Astrocyte (in vitro differentiated cells and primary cell): Measurements from ENCODE around the gene VWC2. TPM values are rescaled to one million over a fixed set of nuclear protein-coding genes. Genes with fewer than 3 reads are reported as not detected.

Experiments
- DNase-seq: peaks from one replicate; pipeline ENCODE4 v3.0.0-alpha.2; 2010; ENCODE audit warnings: low read depth
- FAIRE-seq: peaks from 2 replicates; lab custom pipeline; 2011; peaks lifted over from hg19 to GRCh38; lab: Jason Lieb, UNC
- H2AFZ ChIP-seq: 2 replicates; pipeline ENCODE4 v1.6.0; 2012; ENCODE audit warnings: low read depth, low read length, inconsistent platforms
- H3K27ac ChIP-seq: 2 replicates; pipeline ENCODE4 v1.5.1; 2011; ENCODE audit warnings: low read depth, low read length, inconsistent platforms
- H3K27me3 ChIP-seq: 2 replicates; pipeline ENCODE4 v1.6.0; 2011; ENCODE audit warnings: low read length, inconsistent platforms; ENCODE audit not compliant: insufficient read depth
- H3K36me3 ChIP-seq: 2 replicates; pipeline ENCODE4 v1.5.1; 2011; ENCODE audit warnings: low read length, inconsistent platforms; ENCODE audit not compliant: insufficient read depth
- H3K4me1 ChIP-seq: 2 replicates; pipeline ENCODE4 v1.5.1; 2011; ENCODE audit warnings: low read length, inconsistent platforms; ENCODE audit not compliant: insufficient read depth
- H3K4me2 ChIP-seq: 2 replicates; pipeline ENCODE4 v1.6.0; 2012; ENCODE audit warnings: low read length, inconsistent platforms
- H3K4me3 ChIP-seq: 2 replicates; pipeline ENCODE4 v1.5.1; 2011; ENCODE audit warnings: low read depth, mild to moderate bottlenecking, low read length, inconsistent platforms; ENCODE audit not compliant: insufficient read depth
- H3K79me2 ChIP-seq: 2 replicates; pipeline ENCODE4 v1.6.0; 2012; ENCODE audit warnings: mild to moderate bottlenecking, low read length, inconsistent platforms; ENCODE audit not compliant: insufficient read depth
- H3K9ac ChIP-seq: 2 replicates; pipeline ENCODE4 v1.6.0; 2012; ENCODE audit warnings: mild to moderate bottlenecking, low read length, inconsistent platforms
- H3K9me3 ChIP-seq: 2 replicates; pipeline ENCODE4 v1.5.1; 2012; ENCODE audit warnings: low read depth, mild to moderate bottlenecking, low read length, inconsistent platforms; ENCODE audit not compliant: insufficient read depth
- H4K20me1 ChIP-seq: 2 replicates; pipeline ENCODE4 v1.6.0; 2012; ENCODE audit warnings: low read length, inconsistent platforms; ENCODE audit not compliant: insufficient read depth
- H3K27ac Mint-ChIP-seq: one replicate; pipeline ENCODE4 v1.8.0; 2021; ENCODE audit warnings: mild to moderate bottlenecking, mixed read lengths; ENCODE audit not compliant: unreplicated experiment
- H3K27me3 Mint-ChIP-seq: one replicate; pipeline ENCODE4 v1.8.0; 2021; ENCODE audit warnings: low read depth, mixed read lengths; ENCODE audit not compliant: unreplicated experiment
- H3K36me3 Mint-ChIP-seq: one replicate; pipeline ENCODE4 v1.8.0; 2021; ENCODE audit warnings: low read depth, mixed read lengths; ENCODE audit not compliant: unreplicated experiment
- H3K4me1 Mint-ChIP-seq: one replicate; pipeline ENCODE4 v1.8.0; 2021; ENCODE audit warnings: low read depth, mixed read lengths; ENCODE audit not compliant: unreplicated experiment
- H3K4me3 Mint-ChIP-seq: one replicate; pipeline ENCODE4 v1.8.0; 2021; ENCODE audit warnings: mild to moderate bottlenecking, moderate library complexity, mixed read lengths; ENCODE audit not compliant: unreplicated experiment
- H3K9me3 Mint-ChIP-seq: one replicate; pipeline ENCODE4 v1.8.0; 2021; ENCODE audit warnings: mild to moderate bottlenecking, mixed read lengths; ENCODE audit not compliant: unreplicated experiment
- CTCF ChIP-seq: IDR thresholded peaks from 2 replicates; pipeline ENCODE4 v1.5.1; 2011; ENCODE audit warnings: low read depth, mild to moderate bottlenecking, inconsistent platforms, low read length, moderate library complexity; ENCODE audit not compliant: insufficient read depth
- EZH2 ChIP-seq: IDR thresholded peaks from 2 replicates; pipeline ENCODE4 v1.6.1; 2012; ENCODE audit warnings: mild to moderate bottlenecking, low read length, inconsistent platforms; ENCODE audit not compliant: insufficient read depth
- total RNA-seq: library from RNA; stranded (reverse); gene quantifications from 2 replicates; pipeline ENCODE4 v1.2.1, GENCODE V29; 2021

VWC2 gene
- total RNA-seq, 1 donor from 2014 or later, result not detected

GRCh38 chr7:49769285-49769857 is 4.1 kb upstream of the VWC2 start:
- no peaks in the 10 kb centered on the region for H3K36me3 Mint-ChIP-seq
- Histone ChIP-seq H3K79me2 (no peaks in the 10 kb centered on the region), H3K27me3 (peaks cover 8% of the 10 kb centered on the region), H3K4me1 (no peaks in the 10 kb centered on the region), H3K9me3 (no peaks in the 10 kb centered on the region), H3K9ac (no peak overlapping the region), H2AFZ (no peak overlapping the region), H3K4me3 (no peak overlapping the region), H3K4me2 (no peak overlapping the region), H3K36me3 (no peaks in the 10 kb centered on the region), H3K27ac (no peak overlapping the region), H4K20me1 (no peaks in the 10 kb centered on the region)
- no peak overlapping the region for H3K27ac Mint-ChIP-seq
- H3K27me3 Mint-ChIP-seq, result peaks cover 50% of the 10 kb centered on the region
- H3K4me1 Mint-ChIP-seq, result peaks cover 12% of the 10 kb centered on the region
- no peak for FAIRE-seq
- H3K4me3 Mint-ChIP-seq, result no peak overlapping the region
- DNase-seq, result no peak
- H3K9me3 Mint-ChIP-seq, result no peaks in the 10 kb centered on the region
- TF ChIP-seq EZH2 (no peak), CTCF (no peak)

GRCh38 chr7:49770838-49771237 is 2.6 kb upstream of the VWC2 start:
- H3K9me3 Mint-ChIP-seq, result no peaks in the 10 kb centered on the region
- H3K9ac ChIP-seq, result no peak overlapping the region
- H2AFZ ChIP-seq, result no peak overlapping the region
- no peak overlapping the region for H3K27ac ChIP-seq
- H3K27me3 Mint-ChIP-seq, result peaks cover 54% of the 10 kb centered on the region
- H3K79me2 ChIP-seq, result no peaks in the 10 kb centered on the region
- no peak overlapping the region for H3K27ac Mint-ChIP-seq
- TF ChIP-seq CTCF, result no peak
- no peak for TF ChIP-seq EZH2
- DNase-seq (no peak), FAIRE-seq (no peak)
- no peaks in the 10 kb centered on the region for H3K4me1 ChIP-seq
- no peak overlapping the region for H3K4me2 ChIP-seq
- no peak overlapping the region for H3K4me3 ChIP-seq
- no peaks in the 10 kb centered on the region for H3K9me3 ChIP-seq
- no peaks in the 10 kb centered on the region for H4K20me1 ChIP-seq
- H3K4me1 Mint-ChIP-seq, result peaks cover 6% of the 10 kb centered on the region
- H3K4me3 Mint-ChIP-seq, result no peak overlapping the region
- H3K36me3 ChIP-seq, result no peaks in the 10 kb centered on the region
- H3K27me3 ChIP-seq, result peaks cover 11% of the 10 kb centered on the region
- H3K36me3 Mint-ChIP-seq, result no peaks in the 10 kb centered on the region

GRCh38 chr7:49771427-49772176 is 1.8 kb upstream of the VWC2 start:
- H3K27ac ChIP-seq, result no peak overlapping the region
- no peak overlapping the region for H3K27ac Mint-ChIP-seq
- H3K36me3 ChIP-seq, result no peaks in the 10 kb centered on the region
- no peaks in the 10 kb centered on the region for H3K36me3 Mint-ChIP-seq
- H4K20me1 ChIP-seq, result no peaks in the 10 kb centered on the region
- DNase-seq, result no peak
- TF ChIP-seq EZH2 (no peak), CTCF (no peak)
- H3K9ac ChIP-seq, result no peak overlapping the region
- no peaks in the 10 kb centered on the region for H3K79me2 ChIP-seq
- no peak overlapping the region for H2AFZ ChIP-seq
- no peaks in the 10 kb centered on the region for H3K4me1 ChIP-seq
- H3K9me3 Mint-ChIP-seq, result no peaks in the 10 kb centered on the region
- peaks cover 6% of the 10 kb centered on the region for H3K4me1 Mint-ChIP-seq
- no peaks in the 10 kb centered on the region for H3K9me3 ChIP-seq
- FAIRE-seq, result no peak
- H3K4me2 ChIP-seq, result no peak overlapping the region
- H3K4me3 ChIP-seq, result no peak overlapping the region
- H3K27me3 ChIP-seq, result peaks cover 18% of the 10 kb centered on the region
- no peak overlapping the region for H3K4me3 Mint-ChIP-seq
- peaks cover 58% of the 10 kb centered on the region for H3K27me3 Mint-ChIP-seq
